GM19193 (cell line): ENCODE data around the gene TMEM59L.

Experiments used
- POLR2A ChIP-seq: IDR thresholded peaks from 4 replicates; pipeline ENCODE4 v1.6.1; 2011; ENCODE audit not compliant: insufficient read depth, insufficient read length; ENCODE audit errors: extremely low read depth

Gene TMEM59L

GRCh38 chr19:18637673-18638630 is 25.3 kb downstream of the TMEM59L start:
- TF ChIP-seq POLR2A = no peak

GRCh38 chr19:18639706-18640243 is 27.1 kb downstream of the TMEM59L start:
- TF ChIP-seq POLR2A = no peak

GRCh38 chr19:18644196-18645034 is 31.7 kb downstream of the TMEM59L start:
- no peak for TF ChIP-seq POLR2A

- TF ChIP-seq POLR2A = no peak
Measured at GRCh38 chr19:18645035-18645511, 32.4 kb downstream of the TMEM59L start.

GRCh38 chr19:18646535-18647370 is 34.1 kb downstream of the TMEM59L start:
- no peak for TF ChIP-seq POLR2A

GRCh38 chr19:18647371-18647767 is 34.7 kb downstream of the TMEM59L start:
- TF ChIP-seq POLR2A = no peak

GRCh38 chr19:18647807-18648206 is 35.1 kb downstream of the TMEM59L start:
- TF ChIP-seq POLR2A = no peak

GRCh38 chr19:18648973-18649315 is 36.3 kb downstream of the TMEM59L start:
- TF ChIP-seq POLR2A = no peak

GRCh38 chr19:18649371-18650020 is 36.8 kb downstream of the TMEM59L start:
- no peak for TF ChIP-seq POLR2A

- TF ChIP-seq POLR2A = no peak
Measured at GRCh38 chr19:18650021-18650390, 37.3 kb downstream of the TMEM59L start.

- TF ChIP-seq POLR2A = no peak
Measured at GRCh38 chr19:18650468-18651041, 37.9 kb downstream of the TMEM59L start.

- TF ChIP-seq POLR2A = no peak
Measured at GRCh38 chr19:18651300-18651699, 38.6 kb downstream of the TMEM59L start.

GRCh38 chr19:18651733-18652132 is 39.1 kb downstream of the TMEM59L start:
- no peak for TF ChIP-seq POLR2A

GRCh38 chr19:18653853-18654252 is 41.2 kb downstream of the TMEM59L start:
- TF ChIP-seq POLR2A = no peak
